NAMALWA (cell line): ENCODE results near the gene TNNT3.

ENCODE experiments used
- DNase-seq: peaks from one replicate; pipeline ENCODE4 v3.0.0-alpha.2; 2015; ENCODE audit warnings: low spot score

Gene TNNT3

GRCh38 chr11:1958367-1958766 is 38.9 kb downstream of the TNNT3 start:
- no peak for DNase-seq

- DNase-seq: no peak
Measured at GRCh38 chr11:1959786-1960185, 40.3 kb downstream of the TNNT3 start.

- no peak for DNase-seq
Measured at GRCh38 chr11:1963864-1964263, 44.4 kb downstream of the TNNT3 start.

- no peak for DNase-seq
Measured at GRCh38 chr11:1964348-1964747, 44.8 kb downstream of the TNNT3 start.

GRCh38 chr11:1964955-1965354 is 45.5 kb downstream of the TNNT3 start:
- no peak for DNase-seq

GRCh38 chr11:1966531-1966930 is 47.0 kb downstream of the TNNT3 start:
- DNase-seq: no peak

GRCh38 chr11:1967641-1968225 is 48.2 kb downstream of the TNNT3 start:
- no peak for DNase-seq

GRCh38 chr11:1968454-1969002 is 49.0 kb downstream of the TNNT3 start:
- no peak for DNase-seq

- DNase-seq: no peak
Measured at GRCh38 chr11:1969035-1969434, 49.5 kb downstream of the TNNT3 start.

- DNase-seq: no peak
Measured at GRCh38 chr11:1969776-1970175, 50.3 kb downstream of the TNNT3 start.

GRCh38 chr11:1970956-1971355 is 51.5 kb downstream of the TNNT3 start:
- DNase-seq: no peak

- no peak for DNase-seq
Measured at GRCh38 chr11:1975185-1975584, 55.7 kb downstream of the TNNT3 start.

- no peak for DNase-seq
Measured at GRCh38 chr11:1978720-1979473, 59.4 kb downstream of the TNNT3 start.

GRCh38 chr11:1979607-1980006 is 60.1 kb downstream of the TNNT3 start:
- no peak for DNase-seq

GRCh38 chr11:1982873-1983600 is 63.5 kb downstream of the TNNT3 start:
- DNase-seq: no peak

- no peak for DNase-seq
Measured at GRCh38 chr11:1983601-1983961, 64.1 kb downstream of the TNNT3 start.

GRCh38 chr11:1987024-1987423 is 67.5 kb downstream of the TNNT3 start:
- DNase-seq: no peak

GRCh38 chr11:1988174-1988573 is 68.7 kb downstream of the TNNT3 start:
- DNase-seq: no peak
